Smooth muscle cell (in vitro differentiated cells): Measurements from ENCODE around the gene MED25. TPM values are rescaled to one million over a fixed set of nuclear protein-coding genes. Genes with fewer than 3 reads are reported as not detected.

Experiments used
- DNase-seq: peaks from one replicate; lab custom pipeline; 2025; ENCODE audit not compliant: unreplicated experiment; lab: John Stamatoyannopoulos, UW
- H2AFZ ChIP-seq: fragments of 200-600 bp; sonication (generic); 2 replicates; pipeline ENCODE4 v1.6.0; 2016; ENCODE audit warnings: antibody characterized with exemption, low read depth, mild to moderate bottlenecking
- H3F3A ChIP-seq: fragments of 200-600 bp; sonication (generic); 2 replicates; pipeline ENCODE4 v1.6.0; 2017; ENCODE audit warnings: antibody characterized with exemption, low read depth
- H3K27ac ChIP-seq: fragments of 200-600 bp; sonication (generic); 2 replicates; pipeline ENCODE4 v1.5.1; 2016; ENCODE audit warnings: low read depth, mild to moderate bottlenecking
- H3K27me3 ChIP-seq: fragments of 200-600 bp; sonication (generic); 2 replicates; pipeline ENCODE4 v1.6.1; 2016; ENCODE audit warnings: low read depth, mild to moderate bottlenecking
- H3K36me3 ChIP-seq: fragments of 200-600 bp; sonication (generic); 2 replicates; pipeline ENCODE4 v1.5.1; 2016; ENCODE audit warnings: low read depth
- H3K4me1 ChIP-seq: fragments of 200-600 bp; sonication (generic); 2 replicates; pipeline ENCODE4 v1.5.1; 2016; ENCODE audit warnings: low read depth
- H3K4me2 ChIP-seq: fragments of 200-600 bp; sonication (generic); 2 replicates; pipeline ENCODE4 v1.6.0; 2016; ENCODE audit warnings: mild to moderate bottlenecking
- H3K4me3 ChIP-seq: fragments of 200-600 bp; sonication (generic); 2 replicates; pipeline ENCODE4 v1.5.1; 2016; ENCODE audit warnings: mild to moderate bottlenecking
- H3K79me2 ChIP-seq: fragments of 200-600 bp; sonication (generic); 2 replicates; pipeline ENCODE4 v1.6.0; 2016; ENCODE audit warnings: low read depth, mild to moderate bottlenecking
- H3K9ac ChIP-seq: fragments of 200-600 bp; sonication (generic); 2 replicates; pipeline ENCODE4 v1.6.0; 2016; ENCODE audit warnings: low read depth
- H3K9me3 ChIP-seq: fragments of 200-600 bp; sonication (generic); replicated peaks from 2 replicates; pipeline ENCODE4 v1.5.1; 2016; ENCODE audit warnings: low read depth
- H4K20me1 ChIP-seq: fragments of 200-600 bp; sonication (generic); 2 replicates; pipeline ENCODE4 v1.6.0; 2016; ENCODE audit warnings: low read depth
- CTCF ChIP-seq: fragments of 200-600 bp; sonication (generic); IDR thresholded peaks from 2 replicates; pipeline ENCODE4 v1.5.1; 2017; ENCODE audit warnings: borderline replicate concordance, mild to moderate bottlenecking, antibody characterized with exemption; ENCODE audit not compliant: insufficient read depth, poor library complexity, severe bottlenecking
- WGBS: methylation state at CpG from one replicate; pipeline ENCODE4 v1.1.7; 2016; ENCODE audit warnings: low lambda C conversion rate; 5-methylcytosine and 5-hydroxymethylcytosine counted together
- microRNA-seq: library from miRNA; unstranded; fragments of <30 nt; microRNA quantifications from one replicate; pipeline ENCODE4, GENCODE V29; 2016; ENCODE audit warnings: borderline number of aligned reads
- polyA plus RNA-seq: library from polyadenylated mRNA; unstranded; fragments of >200 nt; fragmentation: Nextera tagmentation; extraction: Ambion mirVana; gene quantifications from 2 replicates; pipeline ENCODE4 v1.2.1, GENCODE V29; 2016
- small RNA-seq: library from RNA; depleted of rRNA; stranded (forward); fragments of <200 nt; gene quantifications from one replicate; pipeline ENCODE3, GENCODE V24; 2014
- total RNA-seq: library from RNA; depleted of rRNA; stranded (reverse); fragments of >200 nt; gene quantifications from 2 replicates; pipeline ENCODE4 v1.2.3, GENCODE V29; 2014

Gene MED25
- total and polyA plus RNA-seq, 2 experiments from 2014 or later = 20.4 to 34.1 TPM

GRCh38 chr19:49882643-49883042 lies 64.6 kb downstream of the MED25 start:
- Histone ChIP-seq H3K4me2 (no peak overlapping the region), H3K27me3 (no peaks in the 10 kb centered on the region), H3K9ac (no peak overlapping the region), H3K36me3 (peaks cover 5% of the 10 kb centered on the region), H2AFZ (no peak overlapping the region), H3F3A (peaks cover 3% of the 10 kb centered on the region), H3K4me3 (no peak overlapping the region), H3K4me1 (peaks cover 5% of the 10 kb centered on the region), H3K79me2 (no peaks in the 10 kb centered on the region), H3K9me3 (no peaks in the 10 kb centered on the region), H3K27ac (no peak overlapping the region), H4K20me1 (peaks cover 5% of the 10 kb centered on the region)
- no peak for DNase-seq
- no peak for TF ChIP-seq CTCF
- WGBS = 97% methylated on average over 14 of the region's 14 CpGs

GRCh38 chr19:49883094-49883493 lies 65.0 kb downstream of the MED25 start:
- Histone ChIP-seq H3K27ac (no peak overlapping the region), H3K4me2 (no peak overlapping the region), H3K9me3 (no peaks in the 10 kb centered on the region), H3F3A (peaks cover under 1% of the 10 kb centered on the region), H3K27me3 (no peaks in the 10 kb centered on the region), H3K9ac (no peak overlapping the region), H3K4me3 (no peak overlapping the region), H2AFZ (no peak overlapping the region), H4K20me1 (peaks cover 5% of the 10 kb centered on the region), H3K79me2 (no peaks in the 10 kb centered on the region), H3K4me1 (peaks cover 5% of the 10 kb centered on the region), H3K36me3 (peaks cover 5% of the 10 kb centered on the region)
- DNase-seq = no peak
- TF ChIP-seq CTCF = no peak
- 97% methylated on average over 5 of the region's 5 CpGs for WGBS

GRCh38 chr19:49884109-49884508 lies 66.0 kb downstream of the MED25 start:
- Histone ChIP-seq H2AFZ (no peak overlapping the region), H3K27me3 (no peaks in the 10 kb centered on the region), H3K79me2 (no peaks in the 10 kb centered on the region), H3F3A (no peaks in the 10 kb centered on the region), H4K20me1 (no peaks in the 10 kb centered on the region), H3K9ac (no peak overlapping the region), H3K4me2 (no peak overlapping the region), H3K4me3 (no peak overlapping the region), H3K9me3 (no peaks in the 10 kb centered on the region), H3K27ac (no peak overlapping the region), H3K36me3 (peaks cover 5% of the 10 kb centered on the region), H3K4me1 (no peaks in the 10 kb centered on the region)
- WGBS = 98% methylated on average over 18 of the region's 18 CpGs
- DNase-seq = no peak
- no peak for TF ChIP-seq CTCF

GRCh38 chr19:49884760-49885159 lies 66.7 kb downstream of the MED25 start:
- Histone ChIP-seq H2AFZ (no peak overlapping the region), H3K9ac (no peak overlapping the region), H3K27me3 (no peaks in the 10 kb centered on the region), H3F3A (no peaks in the 10 kb centered on the region), H3K36me3 (peaks cover 5% of the 10 kb centered on the region), H3K4me1 (no peaks in the 10 kb centered on the region), H3K27ac (no peak overlapping the region), H4K20me1 (no peaks in the 10 kb centered on the region), H3K9me3 (no peaks in the 10 kb centered on the region), H3K4me2 (no peak overlapping the region), H3K4me3 (no peak overlapping the region), H3K79me2 (no peaks in the 10 kb centered on the region)
- 90% methylated on average over 3 of the region's 3 CpGs for WGBS
- no peak for DNase-seq
- no peak for TF ChIP-seq CTCF

Small RNA genes lying within 50 kb of the gene (microRNA-seq; reads per million reads assigned to microRNA genes)
- gene MIR4749 (8.2 reads per million, percentile 8 among the genes with 10 or more reads in this experiment), gene MIR6799 (not detected), gene MIR6800 (not detected)

Small RNA genes lying within 50 kb of the gene (small RNA-seq; reads per million reads assigned to genes)
- not detected for gene MIR4749
- gene MIR6799 = 0.08 reads per million

Other genes starting within 250 kb of the MED25 start
- 45.0 and 55.5 TPM in 2 replicates for gene NOSIP, start 237.7 kb upstream of the MED25 start, total RNA-seq
- gene NOSIP, start 237.7 kb upstream of the MED25 start, polyA plus RNA-seq = 95.7 and 134 TPM in 2 replicates
- gene PRRG2, start 237.0 kb upstream of the MED25 start, total RNA-seq = 13.5 TPM in 1 of 2 replicates, not detected in the other
- 0.24 and 1.0 TPM in 2 replicates for gene PRRG2, start 237.0 kb upstream of the MED25 start, polyA plus RNA-seq
- gene PRR12, start 227.1 kb upstream of the MED25 start, total RNA-seq = 2.9 and 4.5 TPM in 2 replicates
- 1.7 and 3.2 TPM in 2 replicates for gene PRR12, start 227.1 kb upstream of the MED25 start, polyA plus RNA-seq
- gene RRAS, start 178.1 kb upstream of the MED25 start, total RNA-seq = 82.3 and 86.5 TPM in 2 replicates
- 224 and 248 TPM in 2 replicates for gene RRAS, start 178.1 kb upstream of the MED25 start, polyA plus RNA-seq
- 7.9 and 10.2 TPM in 2 replicates for gene SCAF1, start 176.1 kb upstream of the MED25 start, total RNA-seq
- 12.1 and 15.9 TPM in 2 replicates for gene SCAF1, start 176.1 kb upstream of the MED25 start, polyA plus RNA-seq
- gene IRF3, start 152.4 kb upstream of the MED25 start, total RNA-seq = 35.1 and 38.2 TPM in 2 replicates
- gene IRF3, start 152.4 kb upstream of the MED25 start, polyA plus RNA-seq = 45.9 and 64.1 TPM in 2 replicates
- gene BCL2L12, start 152.4 kb upstream of the MED25 start, total RNA-seq = 3.2 and 10.8 TPM in 2 replicates
- gene BCL2L12, start 152.4 kb upstream of the MED25 start, polyA plus RNA-seq = 34.0 and 44.1 TPM in 2 replicates
- 147 and 174 TPM in 2 replicates for gene PRMT1, start 141.0 kb upstream of the MED25 start, total RNA-seq
- gene PRMT1, start 141.0 kb upstream of the MED25 start, polyA plus RNA-seq = 170 and 175 TPM in 2 replicates
- gene ADM5, start 128.7 kb upstream of the MED25 start, total RNA-seq = 1.6 and 3.6 TPM in 2 replicates
- 1.7 and 3.1 TPM in 2 replicates for gene ADM5, start 128.7 kb upstream of the MED25 start, polyA plus RNA-seq
- gene CPT1C, start 127.2 kb upstream of the MED25 start, total RNA-seq = 7.6 and 19.7 TPM in 2 replicates
- gene CPT1C, start 127.2 kb upstream of the MED25 start, polyA plus RNA-seq = 20.0 and 21.0 TPM in 2 replicates
- gene TSKS, start 55.0 kb upstream of the MED25 start, total RNA-seq = not detected in 2 replicates
- gene TSKS, start 55.0 kb upstream of the MED25 start, polyA plus RNA-seq = not detected in 2 replicates
- gene AP2A1, start 51.3 kb upstream of the MED25 start, total RNA-seq = 55.8 and 57.7 TPM in 2 replicates
- 57.8 and 65.2 TPM in 2 replicates for gene AP2A1, start 51.3 kb upstream of the MED25 start, polyA plus RNA-seq
- 6.9 and 16.2 TPM in 2 replicates for gene FUZ, start 5.0 kb upstream of the MED25 start, total RNA-seq
- gene FUZ, start 5.0 kb upstream of the MED25 start, polyA plus RNA-seq = 18.3 and 19.8 TPM in 2 replicates
- 49.0 and 81.0 TPM in 2 replicates for gene PTOV1, start 32.9 kb downstream of the MED25 start, total RNA-seq
- 256 and 266 TPM in 2 replicates for gene PTOV1, start 32.9 kb downstream of the MED25 start, polyA plus RNA-seq
- gene PNKP, start 49.3 kb downstream of the MED25 start, total RNA-seq = 15.3 and 19.4 TPM in 2 replicates
- 42.4 and 53.6 TPM in 2 replicates for gene PNKP, start 49.3 kb downstream of the MED25 start, polyA plus RNA-seq
- 10.4 and 15.8 TPM in 2 replicates for gene AKT1S1, start 59.1 kb downstream of the MED25 start, total RNA-seq
- gene AKT1S1, start 59.1 kb downstream of the MED25 start, polyA plus RNA-seq = 60.2 and 72.2 TPM in 2 replicates
- 7.1 and 9.2 TPM in 2 replicates for gene TBC1D17, start 59.4 kb downstream of the MED25 start, total RNA-seq
- 41.8 and 45.7 TPM in 2 replicates for gene TBC1D17, start 59.4 kb downstream of the MED25 start, polyA plus RNA-seq
- gene IL4I1, start 78.6 kb downstream of the MED25 start, total RNA-seq = 0.13 TPM in 1 of 2 replicates, not detected in the other
- gene IL4I1, start 78.6 kb downstream of the MED25 start, polyA plus RNA-seq = 0.54 and 1.3 TPM in 2 replicates
- 4.2 and 5.0 TPM in 2 replicates for gene ATF5, start 110.9 kb downstream of the MED25 start, total RNA-seq
- 10.1 and 14.1 TPM in 2 replicates for gene ATF5, start 110.9 kb downstream of the MED25 start, polyA plus RNA-seq
- gene NUP62, start 111.2 kb downstream of the MED25 start, total RNA-seq = 17.6 and 24.2 TPM in 2 replicates
- 29.5 and 34.2 TPM in 2 replicates for gene NUP62, start 111.2 kb downstream of the MED25 start, polyA plus RNA-seq
- not detected in 2 replicates for gene SIGLEC11, start 142.9 kb downstream of the MED25 start, total RNA-seq
- not detected in 2 replicates for gene SIGLEC11, start 142.9 kb downstream of the MED25 start, polyA plus RNA-seq
- 31.3 and 41.4 TPM in 2 replicates for gene VRK3, start 207.1 kb downstream of the MED25 start, total RNA-seq
- 24.6 and 27.8 TPM in 2 replicates for gene VRK3, start 207.1 kb downstream of the MED25 start, polyA plus RNA-seq
- gene ZNF473, start 207.7 kb downstream of the MED25 start, total RNA-seq = 8.1 and 10.1 TPM in 2 replicates
- gene ZNF473, start 207.7 kb downstream of the MED25 start, polyA plus RNA-seq = 4.8 and 7.9 TPM in 2 replicates